ENCODE measurements around the gene KCND3.

KCND3 gene

GRCh38 chr1:111789666-111790316 is 199.7 kb downstream of the KCND3 start:
- H3K4me2 ChIP-seq (ENCODE audit: low read length), result no peak overlapping the region
- peaks cover 45% of the 10 kb centered on the region for H3K27me3 ChIP-seq (ENCODE audit: control insufficient read depth, low read length)
- H3K9me3 ChIP-seq (ENCODE audit: control insufficient read depth, insufficient read depth, low read length), result no peaks in the 10 kb centered on the region
- TF ChIP-seq EZH2phosphoT487 (IDR thresholded peaks at IDR 0.05; ENCODE audit: borderline replicate concordance, low read length) (no peak), CTCF (IDR thresholded peaks at IDR 0.05; ENCODE audit: low read depth, low read length, poor library complexity, severe bottlenecking) (no peak)
- no peaks in the 10 kb centered on the region for H3F3A ChIP-seq (ENCODE audit: control insufficient read depth, insufficient read depth)
- no peaks in the 10 kb centered on the region for H3K4me1 ChIP-seq (ENCODE audit: control insufficient read depth, low read length)
- no peak overlapping the region for H3K4me3 ChIP-seq (ENCODE audit: low read length)
- no peaks in the 10 kb centered on the region for H3K79me2 ChIP-seq (ENCODE audit: control insufficient read depth, low read length)
- no peak overlapping the region for H3K27ac ChIP-seq (ENCODE audit: low read depth, low read length)
- no peaks in the 10 kb centered on the region for H3K36me3 ChIP-seq (ENCODE audit: control insufficient read depth, low read length)
- no peaks in the 10 kb centered on the region for H4K20me1 ChIP-seq (ENCODE audit: control insufficient read depth, insufficient read depth, low read depth, low read length)
- no peaks in the 10 kb centered on the region for H3K9me2 ChIP-seq (replicated peaks; ENCODE audit: control insufficient read depth, low read length)

- Histone ChIP-seq H4K20me1 (ENCODE audit: control insufficient read depth, insufficient read depth, low read depth, low read length) (no peaks in the 10 kb centered on the region), H3K27ac (ENCODE audit: low read depth, low read length) (no peak overlapping the region), H3K9me3 (ENCODE audit: control insufficient read depth, insufficient read depth, low read length) (no peaks in the 10 kb centered on the region), H3K9me2 (replicated peaks; ENCODE audit: control insufficient read depth, low read length) (no peaks in the 10 kb centered on the region), H3K4me2 (ENCODE audit: low read length) (no peak overlapping the region), H3K4me1 (ENCODE audit: control insufficient read depth, low read length) (no peaks in the 10 kb centered on the region), H3K36me3 (ENCODE audit: control insufficient read depth, low read length) (no peaks in the 10 kb centered on the region), H3K79me2 (ENCODE audit: control insufficient read depth, low read length) (no peaks in the 10 kb centered on the region), H3K4me3 (ENCODE audit: low read length) (no peak overlapping the region), H3F3A (ENCODE audit: control insufficient read depth, insufficient read depth) (no peaks in the 10 kb centered on the region), H3K27me3 (ENCODE audit: control insufficient read depth, low read length) (peaks cover 45% of the 10 kb centered on the region)
- TF ChIP-seq CTCF (IDR thresholded peaks at IDR 0.05; ENCODE audit: low read depth, low read length, poor library complexity, severe bottlenecking), result no peak
- TF ChIP-seq EZH2phosphoT487 (IDR thresholded peaks at IDR 0.05; ENCODE audit: borderline replicate concordance, low read length), result no peak
Measured at GRCh38 chr1:111789142-111789541, 200.3 kb downstream of the KCND3 start.

- TF ChIP-seq CTCF (IDR thresholded peaks at IDR 0.05; ENCODE audit: low read depth, low read length, poor library complexity, severe bottlenecking) (no peak), EZH2phosphoT487 (IDR thresholded peaks at IDR 0.05; ENCODE audit: borderline replicate concordance, low read length) (no peak)
- Histone ChIP-seq H3F3A (ENCODE audit: control insufficient read depth, insufficient read depth) (no peaks in the 10 kb centered on the region), H3K27me3 (ENCODE audit: control insufficient read depth, low read length) (peaks cover 40% of the 10 kb centered on the region), H3K27ac (ENCODE audit: low read depth, low read length) (no peak overlapping the region), H3K4me1 (ENCODE audit: control insufficient read depth, low read length) (no peaks in the 10 kb centered on the region), H3K36me3 (ENCODE audit: control insufficient read depth, low read length) (no peaks in the 10 kb centered on the region), H3K9me2 (replicated peaks; ENCODE audit: control insufficient read depth, low read length) (no peaks in the 10 kb centered on the region), H4K20me1 (ENCODE audit: control insufficient read depth, insufficient read depth, low read depth, low read length) (no peaks in the 10 kb centered on the region), H3K9me3 (ENCODE audit: control insufficient read depth, insufficient read depth, low read length) (no peaks in the 10 kb centered on the region), H3K79me2 (ENCODE audit: control insufficient read depth, low read length) (no peaks in the 10 kb centered on the region), H3K4me2 (ENCODE audit: low read length) (no peak overlapping the region), H3K4me3 (ENCODE audit: low read length) (no peak overlapping the region)
Measured at GRCh38 chr1:111786669-111787207, 202.7 kb downstream of the KCND3 start.
